Bronchial epithelial cell (primary cell): ENCODE measurements around the gene DHX58. TPM values are rescaled to one million over a fixed set of nuclear protein-coding genes. Genes with fewer than 3 reads are reported as not detected.

Experiments used
- DNase-seq: peaks from one replicate; pipeline ENCODE4 v3.0.0-alpha.2; 2010; ENCODE audit warnings: low read depth
- FAIRE-seq: peaks from 2 replicates; lab custom pipeline; 2011; peaks lifted over from hg19 to GRCh38; lab: Jason Lieb, UNC
- H3K27me3 ChIP-seq: 2 replicates; pipeline ENCODE4 v1.5.1; 2011; ENCODE audit warnings: low read length; ENCODE audit not compliant: control insufficient read depth, insufficient read depth
- H3K36me3 ChIP-seq: 2 replicates; pipeline ENCODE4 v1.5.1; 2011; ENCODE audit warnings: low read length; ENCODE audit not compliant: control insufficient read depth, insufficient read depth
- H3K4me3 ChIP-seq: 2 replicates; pipeline ENCODE4 v1.5.1; 2011; ENCODE audit warnings: mild to moderate bottlenecking, low read depth, low read length, control low read depth
- CTCF ChIP-seq: IDR thresholded peaks from 2 replicates; pipeline ENCODE4 v1.5.1; 2011; ENCODE audit warnings: mild to moderate bottlenecking, moderate library complexity, low read length, control low read depth, inconsistent platforms; ENCODE audit not compliant: insufficient read depth, severe bottlenecking
- total RNA-seq: library from RNA; depleted of rRNA; stranded (reverse); fragments of >200 nt; gene quantifications from 2 replicates; pipeline ENCODE4 v1.2.1, GENCODE V29; 2014

The DHX58 gene
- total RNA-seq, 1 donor from 2014 or later: 5.0 TPM

- TF ChIP-seq CTCF: no peak
- H3K4me3 ChIP-seq: no peak overlapping the region
- peaks cover 4% of the 10 kb centered on the region for H3K27me3 ChIP-seq
- H3K36me3 ChIP-seq: no peaks in the 10 kb centered on the region
- DNase-seq (no peak), FAIRE-seq (no peak)
These were observed 24.5 kb downstream of the DHX58 start for GRCh38 chr17:42087736-42088705.

GRCh38 chr17:42087042-42087701 lies 25.3 kb downstream of the DHX58 start:
- Histone ChIP-seq H3K4me3 (no peak overlapping the region), H3K36me3 (no peaks in the 10 kb centered on the region), H3K27me3 (peaks cover 4% of the 10 kb centered on the region)
- DNase-seq (no peak), FAIRE-seq (no peak)
- no peak for TF ChIP-seq CTCF

GRCh38 chr17:42081516-42082129 lies 30.9 kb downstream of the DHX58 start:
- no peak for FAIRE-seq
- H3K27me3 ChIP-seq: peaks cover 1% of the 10 kb centered on the region

GRCh38 chr17:42079541-42079940 lies 33.0 kb downstream of the DHX58 start:
- DNase-seq (no peak), FAIRE-seq (no peak)
- H3K27me3 ChIP-seq: peaks cover 1% of the 10 kb centered on the region
- no peak overlapping the region for H3K4me3 ChIP-seq
- TF ChIP-seq CTCF: no peak
- no peaks in the 10 kb centered on the region for H3K36me3 ChIP-seq

More at GRCh38 chr17:42081516-42082129, 30.9 kb downstream of the DHX58 start:
- no peaks in the 10 kb centered on the region for H3K36me3 ChIP-seq
- no peak overlapping the region for H3K4me3 ChIP-seq
- no peak for DNase-seq
- no peak for TF ChIP-seq CTCF

GRCh38 chr17:42078396-42079043 lies 34.0 kb downstream of the DHX58 start:
- Histone ChIP-seq H3K36me3 (no peaks in the 10 kb centered on the region), H3K27me3 (peaks cover 4% of the 10 kb centered on the region), H3K4me3 (no peak overlapping the region)
- DNase-seq: no peak
- FAIRE-seq: no peak
- TF ChIP-seq CTCF: no peak
